HepG2 (cell line): ENCODE results near the gene AGO4. TPM values are rescaled to one million over a fixed set of nuclear protein-coding genes. Genes with fewer than 3 reads are reported as not detected.

Experiments used
- ATAC-seq: fragments of 200-7000 bp; cut with Tn5 transposase; 3 replicates; pipeline ENCODE4 v1.9.1; 2020; ENCODE audit warnings: mild to moderate bottlenecking, moderate library complexity
- BruUV-seq: library from RNA; stranded (reverse); fragments of 400-500 nt; replicated peaks from 2 replicates; lab custom pipeline; 2021; lab: Mats Ljungman, UMichigan
- CTCF ChIA-PET: fragments of 300-600 bp; formaldehyde crosslinking; extraction: SDS; loops from one replicate; lab custom pipeline; 2021; ENCODE audit warnings: low total read pairs, inconsistent platforms, low intra/inter-chr PET ratio; lab: Yijun Ruan, JAX
- POLR2A ChIA-PET: fragments of 350-600 bp; sonication (Branson Sonifier 250); formaldehyde crosslinking; loops from one replicate; lab custom pipeline; 2020; ENCODE audit warnings: antibody characterized with exemption, inconsistent platforms; lab: Yijun Ruan, JAX
- DNase-seq: peaks from one replicate; pipeline ENCODE4 v3.0.0-alpha.2; 2015; ENCODE audit warnings: low spot score
- FAIRE-seq: peaks from 3 replicates; lab custom pipeline; 2011; peaks lifted over from hg19 to GRCh38; lab: Jason Lieb, UNC
- H2AFZ ChIP-seq: one replicate; pipeline ENCODE4 v1.6.1; 2011; ENCODE audit warnings: low read length, inconsistent platforms
- H3K27ac ChIP-seq: fragments of 300-600 bp; 3 replicates; pipeline ENCODE4 v1.8.0; 2011; ENCODE audit warnings: mixed run types, mild to moderate bottlenecking, mixed read lengths, low read length, inconsistent platforms; ENCODE audit not compliant: insufficient read depth; ENCODE audit errors: extremely low read length
- H3K27me3 ChIP-seq, 2 experiments: fragments of 200-600 bp in 1 of 2; 2 replicates in 1 of 2; 3 replicates in 1 of 2; pipeline versions ENCODE4 v1.6.0 to v1.8.0; 2011; ENCODE audit warnings: low read length in 2 of 2, mild to moderate bottlenecking in 2 of 2, moderate library complexity in 2 of 2, inconsistent platforms in 1 of 2; ENCODE audit not compliant: insufficient read depth in 2 of 2, control insufficient read depth in 1 of 2
- H3K36me3 ChIP-seq, 2 experiments: fragments of 200-600 bp in 1 of 2; replicated peaks in 1 of 2; 2 replicates in 1 of 2; 3 replicates in 1 of 2; pipeline versions ENCODE4 v1.5.1 to v1.8.0; 2011; ENCODE audit warnings: low read length in 2 of 2, inconsistent platforms in 1 of 2; ENCODE audit not compliant: insufficient read depth in 2 of 2, control insufficient read depth in 1 of 2
- H3K4me1 ChIP-seq: 2 replicates; pipeline ENCODE4 v1.5.1; 2012; ENCODE audit warnings: low read length, inconsistent platforms; ENCODE audit not compliant: insufficient read depth
- H3K4me2 ChIP-seq: 2 replicates; pipeline ENCODE4 v1.6.0; 2011; ENCODE audit warnings: low read depth, low read length, inconsistent platforms
- H3K4me3 ChIP-seq, 3 experiments: fragments of 200-600 bp in 1 of 3; sonication (generic), shearing (Covaris generic) in 1 of 3; replicated peaks in 1 of 3; 2 replicates each; pipeline ENCODE4 v1.5.1; 2011 to 2016; ENCODE audit warnings: low read length in 3 of 3, inconsistent platforms in 2 of 3, low read depth in 2 of 3, mild to moderate bottlenecking in 2 of 3, control low read depth in 1 of 3, mixed read lengths in 1 of 3; ENCODE audit not compliant: insufficient read depth in 1 of 3
- H3K79me2 ChIP-seq: one replicate; pipeline ENCODE4 v1.6.1; 2011; ENCODE audit warnings: low read length, inconsistent platforms; ENCODE audit not compliant: insufficient read depth
- H3K9ac ChIP-seq: 2 replicates; pipeline ENCODE4 v1.6.0; 2011; ENCODE audit warnings: mild to moderate bottlenecking, low read depth, low read length, inconsistent platforms; ENCODE audit not compliant: insufficient read depth
- H3K9me3 ChIP-seq: 2 replicates; pipeline ENCODE4 v1.5.1; 2012; ENCODE audit warnings: mild to moderate bottlenecking, low read length
- H4K20me1 ChIP-seq: 2 replicates; pipeline ENCODE4 v1.6.0; 2011; ENCODE audit warnings: inconsistent platforms, mild to moderate bottlenecking, low read length, moderate library complexity; ENCODE audit not compliant: insufficient read depth
- ARNT2 ChIP-seq: sonication (generic); formaldehyde crosslinking; IDR thresholded peaks from 2 replicates; pipeline ENCODE4 v1.8.0; 2022; ENCODE audit warnings: mild to moderate bottlenecking, low read depth, missing genetic modification reagents, moderate library complexity
- PRDM4 ChIP-seq: sonication (generic); formaldehyde crosslinking; IDR thresholded peaks from 2 replicates; pipeline ENCODE4 v1.9.0; 2021; ENCODE audit warnings: missing genetic modification reagents, borderline replicate concordance
- TCF12 ChIP-seq, 2 experiments: fragments of 450-650 bp in 1 of 2; sonication (generic) in 1 of 2; formaldehyde crosslinking in 1 of 2; IDR thresholded peaks; 2 replicates each; pipeline versions ENCODE4 v1.6.1 to v1.8.0; 2017 to 2022; ENCODE audit warnings: antibody characterized with exemption in 1 of 2, mild to moderate bottlenecking in 1 of 2, missing genetic modification reagents in 1 of 2, moderate library complexity in 1 of 2
- TERF1 ChIP-seq: sonication (generic); formaldehyde crosslinking; IDR thresholded peaks from 2 replicates; pipeline ENCODE4 v1.8.0; 2022; ENCODE audit warnings: mild to moderate bottlenecking, missing genetic modification reagents, moderate library complexity
- THAP8 ChIP-seq: sonication (generic); formaldehyde crosslinking; IDR thresholded peaks from 2 replicates; pipeline ENCODE4 v1.5.1; 2020; ENCODE audit warnings: missing genetic modification reagents, mild to moderate bottlenecking, borderline replicate concordance
- ZNF234 ChIP-seq: sonication (generic); formaldehyde crosslinking; conservative IDR thresholded peaks from 2 replicates; pipeline ENCODE4 v1.5.1; 2020; ENCODE audit warnings: mild to moderate bottlenecking, missing genetic modification reagents
- ZNF431 ChIP-seq: sonication (generic); formaldehyde crosslinking; IDR thresholded peaks from 2 replicates; pipeline ENCODE4 v1.9.0; 2022; ENCODE audit warnings: missing genetic modification reagents, low read depth, mild to moderate bottlenecking, borderline replicate concordance
- ZNF562 ChIP-seq: sonication (generic); formaldehyde crosslinking; IDR thresholded peaks from 2 replicates; pipeline ENCODE4 v1.8.0; 2022; ENCODE audit warnings: missing genetic modification reagents, borderline replicate concordance
- ZNF776 ChIP-seq: sonication (generic); formaldehyde crosslinking; IDR thresholded peaks from 2 replicates; pipeline ENCODE4 v1.4.0; 2020; ENCODE audit warnings: mild to moderate bottlenecking, missing genetic modification reagents
- WGBS: methylation state at CpG from one replicate; pipeline ENCODE4 v1.1.6; 2017; ENCODE audit warnings: low lambda C conversion rate; 5-methylcytosine and 5-hydroxymethylcytosine counted together
- in situ Hi-C: cut with HindIII; loops from 2 replicates; pipeline ENCODE4 v1.10.0; 2017; ENCODE audit warnings: low pct_unique_long_range_greater_than_20kb; ENCODE audit not compliant: extremely low pct_ligation_motif_present
- intact Hi-C: fragments of 100-400 bp; cut with micrococcal nuclease; formaldehyde crosslinking; loops from one replicate; pipeline ENCODE4 v1.10.0; 2022; ENCODE audit not compliant: unreplicated experiment
- polyA plus RNA-seq, 8 experiments: library from polyadenylated mRNA; depleted of rRNA in 3 of 8; stranded (reverse) in 7 of 8; unstranded in 1 of 8; fragments of >200 nt; fragmentation: Illumina TruSeq in 4 of 8; extraction: Trizol in 4 of 8; gene quantifications; 2 replicates each; pipeline versions ENCODE4 v1.2.1 to v1.2.3, GENCODE V29; 2011 to 2016; ENCODE audit warnings: low read depth in 4 of 8, missing spikeins in 1 of 8, mixed read lengths in 1 of 8; ENCODE audit not compliant: insufficient read depth in 1 of 8
- total RNA-seq, 5 experiments: library from RNA; depleted of rRNA; stranded (reverse); fragments of >200 nt; fragmentation: Illumina TruSeq; extraction: Trizol; gene quantifications; 2 replicates each; pipeline ENCODE4 v1.2.3, GENCODE V29; 2016; ENCODE audit warnings: low read depth in 1 of 5

The AGO4 gene
- total and polyA plus RNA-seq, 2 of the 13 experiments (the other 11 are each of a cell fraction or from before 2014, with no cell fraction given), result 6.0 to 13.8 TPM

GRCh38 chr1:35882586-35882944 is 74.7 kb downstream of the AGO4 start:
- TF ChIP-seq ARNT2 (CRISPR knock-in tag) (no peak), ZNF431 (CRISPR knock-in tag) (no peak), ZNF234 (CRISPR knock-in tag) (0 out of 2 replicates have a peak, but pooled peaks have one; percentile 33), TCF12 (IDR thresholded peaks at IDR 0.05) (no peak), TCF12 (CRISPR knock-in tag; IDR thresholded peaks at IDR 0.05) (no peak), PRDM4 (CRISPR knock-in tag) (0 out of 2 replicates have a peak, but pooled peaks have one; percentile 10), ZNF776 (CRISPR knock-in tag) (no peak), TERF1 (CRISPR knock-in tag) (0 out of 2 replicates have a peak, but pooled peaks have one; percentile 63), THAP8 (peak; percentile 43; the same call in 1 of the 2 replicates), ZNF562 (no peak)
- DNase-seq (no peak), FAIRE-seq (no peak), ATAC-seq (peak; percentile 14; the same call in 2 of the 3 replicates)
- POLR2A ChIA-PET, result interaction anchor here (1.3 kb wide), 1 partner anchor 10 kb away, joined by 3 read pairs; no protein-coding TSS in a partner anchor
- Histone ChIP-seq H3K36me3 (no peaks in the 10 kb centered on the region), H3K79me2 (peaks cover 11% of the 10 kb centered on the region), H3K4me3 (peak overlapping the region; percentile 6 to 99 (median 21); a peak in 4 of 6 replicates), H4K20me1 (0 out of 2 replicates have a peak, but pooled peaks cover 6% of the 10 kb centered on the region), H3K4me2 (peak overlapping the region; percentile 67), H3K27ac (no peak overlapping the region), H3K4me1 (peaks cover 55% of the 10 kb centered on the region), H3K9me3 (no peaks in the 10 kb centered on the region), H3K9ac (no peak overlapping the region), H2AFZ (no peak overlapping the region), H3K27me3 (no peaks in the 10 kb centered on the region; a peak in 1 of 5 replicates)
- no TSS peak for BruUV-seq
- CTCF ChIA-PET, result no interaction called here
- in situ Hi-C loops, result no loop called here
- intact Hi-C loops, result no loop called here
- WGBS, result 52% methylated on average over 16 of the region's 16 CpGs
